Activated CD4-positive, alpha-beta T cell treated with anti-CD3 and anti-CD28 coated beads, Interleukin-2, amount 50 U/mL, for 24 hours (primary cell): ENCODE measurements around the gene RNF146.
"Not testable (repeated sequence)": the region's sequence is repeated elsewhere in the genome, so short reads cannot be mapped to it uniquely, and the experiment has no call there.

Experiments
- DNase-seq, 2 donors: peaks; one replicate each; pipeline ENCODE4 v3.0.0-alpha.2; 2020; ENCODE audit warnings: low read depth in 1 of 2, low spot score in 1 of 2

Gene RNF146

GRCh38 chr6:127282184-127282583 is 15.5 kb downstream of the RNF146 start:
- DNase-seq, result no peak

GRCh38 chr6:127288705-127289104 is 22.0 kb downstream of the RNF146 start:
- DNase-seq, result no peak

GRCh38 chr6:127289934-127290333 is 23.3 kb downstream of the RNF146 start:
- no peak for DNase-seq

GRCh38 chr6:127290391-127291265 is 24.0 kb downstream of the RNF146 start:
- no peak for DNase-seq

- DNase-seq, result no peak
Observed at GRCh38 chr6:127291495-127291894, 24.8 kb downstream of the RNF146 start.

DNA sequence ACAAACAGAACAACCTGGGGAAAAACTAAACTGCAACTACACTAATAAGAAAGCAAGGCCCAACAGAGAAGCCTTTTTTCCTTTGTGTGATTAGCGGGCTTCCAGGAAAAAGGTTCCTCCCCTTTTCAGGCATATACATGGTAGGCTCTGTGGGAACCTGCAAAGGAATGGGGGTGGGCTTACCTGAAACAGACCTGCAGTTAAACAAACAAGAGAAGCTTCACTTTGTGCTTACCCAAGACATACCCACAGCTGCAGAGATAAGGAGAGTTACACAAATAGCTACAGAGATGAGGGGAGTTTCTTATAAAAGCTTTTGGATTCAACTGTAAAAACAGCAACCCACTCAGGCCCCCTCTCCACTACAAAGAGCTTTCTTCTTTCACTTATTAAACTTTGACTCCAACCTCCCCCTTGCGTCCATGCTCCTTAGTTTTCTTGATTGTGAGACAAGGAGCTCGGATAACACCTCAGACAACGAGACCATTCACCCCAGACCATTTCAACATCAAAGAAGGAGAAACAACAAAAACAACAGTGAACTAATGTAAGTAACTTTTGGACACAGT is 30.9 kb downstream of the RNF146 start:
- DNase-seq, result no peak

DNA sequence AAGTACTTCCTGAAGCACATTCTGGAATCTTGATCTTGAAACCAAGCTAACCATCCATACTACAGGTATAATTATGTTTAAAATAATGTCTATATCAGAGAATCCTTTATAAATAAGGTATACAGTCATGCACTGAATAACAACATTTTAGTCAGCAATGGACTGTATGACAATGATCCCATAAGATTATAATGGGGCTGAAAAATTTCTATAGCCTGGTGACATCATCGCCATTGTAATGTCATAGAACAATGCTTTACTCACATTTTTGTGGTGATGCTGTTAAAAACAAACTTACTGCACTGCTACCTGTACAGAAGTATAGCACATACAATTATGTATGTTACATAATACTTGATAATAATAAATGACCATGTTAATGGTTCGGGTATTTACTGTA is 31.8 kb downstream of the RNF146 start:
- no peak for DNase-seq

DNA sequence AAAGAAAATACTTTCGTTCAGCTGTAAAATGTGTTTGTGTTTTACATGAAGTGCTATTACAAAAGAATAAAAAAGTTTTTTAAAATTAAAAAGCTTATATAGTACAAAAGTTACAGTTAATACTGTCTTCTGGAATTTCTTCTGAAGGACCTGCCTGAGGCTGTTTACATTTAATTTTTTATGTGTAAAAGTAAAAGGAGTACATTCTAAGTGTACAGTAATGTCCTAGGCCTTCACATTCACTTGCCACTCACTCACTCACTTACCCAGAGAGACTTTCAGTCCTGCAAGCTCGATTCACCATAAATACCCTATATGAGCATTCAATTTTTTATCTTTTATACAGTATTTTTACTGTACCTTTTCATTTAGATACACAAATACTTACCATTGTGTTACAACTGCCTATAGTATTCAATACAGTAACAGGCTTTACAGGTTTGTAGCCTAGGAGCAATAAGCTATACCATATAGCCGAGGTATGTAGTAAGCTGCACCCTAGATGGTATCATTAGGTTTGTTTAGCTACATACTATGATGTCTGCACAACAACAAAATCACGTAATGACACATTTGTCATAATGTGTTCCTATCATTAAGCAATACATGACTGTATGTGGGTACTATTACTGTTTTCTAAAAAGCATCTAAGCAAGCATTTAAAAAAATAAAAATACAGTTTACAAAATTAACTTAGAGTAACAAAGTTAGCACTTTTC is 33.0 kb downstream of the RNF146 start:
- DNase-seq, result no peak

DNA sequence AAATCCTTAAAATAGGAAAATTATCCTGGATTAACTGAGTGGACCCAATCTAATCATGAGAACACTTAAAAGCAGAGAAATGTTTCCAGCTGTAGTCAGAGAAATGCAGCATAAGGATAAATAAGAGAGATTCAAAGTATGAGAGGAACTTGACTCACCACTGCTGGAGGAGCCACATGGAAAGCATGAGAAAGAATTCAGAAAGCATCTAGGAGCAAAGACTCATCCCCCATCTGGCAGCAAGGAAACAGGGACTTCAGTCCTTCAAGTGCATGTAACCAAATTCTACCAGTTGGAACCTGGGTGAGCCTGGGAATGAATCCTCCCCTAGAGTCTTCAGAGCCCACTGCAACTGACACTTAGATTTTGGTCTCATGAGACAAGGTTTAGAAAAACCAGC is 33.7 kb downstream of the RNF146 start:
- DNase-seq, result no peak

- no peak for DNase-seq
Observed at GRCh38 chr6:127301199-127301700, 34.6 kb downstream of the RNF146 start.

GRCh38 chr6:127302728-127303660 is 36.3 kb downstream of the RNF146 start:
- DNase-seq, result peak in 1 of 2 donors; percentile 27

DNA sequence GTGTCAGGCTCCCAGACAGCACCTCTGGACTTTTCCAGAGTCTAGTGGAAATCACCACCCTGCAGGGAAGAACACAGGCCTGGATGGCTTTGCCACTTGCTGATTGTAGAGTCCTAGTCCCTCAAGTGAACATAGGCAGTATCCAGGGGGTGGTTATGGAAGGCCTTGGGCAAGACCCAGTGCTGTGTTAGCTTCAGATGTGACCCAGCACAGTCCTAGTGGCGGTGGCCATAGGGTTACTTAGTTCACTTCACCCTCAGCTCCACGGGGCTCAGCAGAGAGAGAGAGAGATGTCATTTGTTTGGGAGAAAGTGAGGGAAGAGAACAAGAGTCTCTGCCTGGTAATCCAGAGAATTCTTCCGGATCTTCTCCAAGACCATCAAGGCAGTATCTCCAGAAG is 37.3 kb downstream of the RNF146 start:
- no peak for DNase-seq

- DNase-seq, result no peak
Observed at GRCh38 chr6:127305741-127306140, 39.1 kb downstream of the RNF146 start.

DNA sequence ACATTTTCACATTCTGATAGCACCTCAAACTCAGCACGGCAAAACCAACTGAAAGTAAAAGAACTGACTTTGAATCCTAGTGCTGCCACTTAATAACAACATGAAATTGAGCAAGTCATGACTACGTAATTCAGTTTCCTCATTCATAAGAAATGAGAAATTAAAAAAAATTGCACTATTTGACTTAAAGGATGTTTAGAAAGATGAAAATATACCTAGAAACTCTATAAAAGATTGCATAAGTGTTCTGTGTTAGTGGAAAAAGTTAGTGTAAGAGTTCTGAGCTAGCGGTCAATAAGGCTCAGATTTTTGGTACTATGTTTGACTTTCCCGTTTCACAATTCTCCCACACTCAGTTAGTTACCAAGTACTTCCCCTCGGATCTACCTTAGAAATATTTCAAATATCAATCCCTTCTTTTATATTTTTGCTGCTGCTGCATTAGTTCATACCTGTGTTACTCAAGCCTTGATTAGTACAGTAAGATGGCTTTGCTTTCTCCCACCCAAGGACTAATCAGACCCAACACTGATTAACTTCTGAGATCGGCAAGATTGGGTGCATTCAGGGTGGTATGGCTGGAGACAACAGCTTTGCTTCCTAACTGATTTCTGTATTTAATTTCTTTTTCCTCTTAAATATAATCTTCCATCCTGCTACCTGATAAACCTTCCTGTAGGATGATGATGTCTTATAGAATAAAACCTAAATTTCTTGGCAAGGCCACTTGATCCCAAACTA is 50.9 kb downstream of the RNF146 start:
- DNase-seq, result no peak

- DNase-seq, result no peak
Observed at GRCh38 chr6:127319686-127320085, 53.0 kb downstream of the RNF146 start.

DNA sequence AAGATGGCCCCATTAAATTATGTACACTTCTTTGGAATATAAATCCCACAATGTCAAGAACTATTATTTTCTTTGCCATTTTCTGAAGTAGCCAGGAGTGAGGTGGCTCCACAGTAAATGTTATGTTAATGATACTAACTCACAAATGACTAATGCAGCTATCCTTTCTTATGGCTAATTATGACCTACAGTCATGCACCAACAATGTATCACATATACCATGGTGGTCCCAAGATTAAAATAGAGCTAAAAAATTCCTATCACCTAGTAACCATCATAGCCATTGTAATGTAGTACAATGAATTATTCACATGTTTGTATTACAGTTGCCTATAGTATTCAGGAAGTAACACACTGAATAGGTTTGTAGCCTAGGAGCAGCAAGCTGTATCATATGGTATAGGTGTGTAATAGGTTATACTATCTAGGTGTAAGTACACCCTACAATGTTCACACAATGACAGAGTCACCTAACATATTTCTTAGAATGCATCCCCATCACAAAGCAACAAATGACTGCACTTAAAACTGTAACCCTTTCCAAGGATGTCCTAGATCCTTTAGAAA is 61.5 kb downstream of the RNF146 start:
- DNase-seq, result no peak

DNA sequence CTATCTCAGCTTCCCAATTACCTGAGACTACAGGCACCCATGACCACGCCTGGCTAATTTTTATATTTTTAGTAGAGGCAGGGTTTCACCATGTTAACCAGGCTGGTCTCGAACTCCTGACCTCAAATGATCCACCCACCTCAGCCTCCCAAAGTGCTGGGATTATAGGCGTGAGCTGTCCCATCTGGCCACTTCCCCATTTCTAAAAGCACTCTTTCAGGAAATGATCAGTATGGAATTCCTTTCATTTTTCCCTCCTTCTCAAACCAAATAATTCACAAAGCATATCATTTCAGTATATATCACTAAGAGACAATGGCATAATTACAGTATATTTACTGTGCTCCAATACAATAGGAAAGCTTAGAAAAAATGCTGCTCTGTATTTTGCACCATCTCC is 64.6 kb downstream of the RNF146 start:
- DNase-seq, result not testable (repeated sequence)

GRCh38 chr6:127332383-127332961 is 65.8 kb downstream of the RNF146 start:
- DNase-seq, result no peak
